GM19043 (cell line): ENCODE measurements around the gene CPAMD8.

Experiments used
- ATAC-seq: cut with Tn5 transposase; IDR thresholded peaks from one replicate; pipeline ENCODE4 v1.9.1; 2021; ENCODE audit warnings: low read depth; ENCODE audit not compliant: unreplicated experiment

The CPAMD8 gene

GRCh38 chr19:17026706-17027534 lies at the start of gene CPAMD8:
Gene CPAMD8, minus strand, starts transcription at chr19:17026810. Its CDS starts 168 bp downstream, at chr19:17026642.
- ATAC-seq = no peak

GRCh38 chr19:17075864-17076542 lies 49.4 kb upstream of the CPAMD8 start:
- no peak for ATAC-seq

GRCh38 chr19:17075035-17075863 lies 48.6 kb upstream of the CPAMD8 start, which contains the start of the genes HAUS8 and MYO9B:
Gene HAUS8, minus strand, starts transcription at chr19:17075452. Its CDS starts 30 bp downstream, at chr19:17075422.
Gene MYO9B, plus strand, starts transcription at chr19:17075777. Its CDS starts 25,941 bp downstream, at chr19:17101718.
- peak; percentile 79 for ATAC-seq

- ATAC-seq = no peak
Measured at GRCh38 chr19:17074634-17075034, 48.0 kb upstream of the CPAMD8 start.

GRCh38 chr19:17073869-17074633 lies 47.4 kb upstream of the CPAMD8 start:
- ATAC-seq = no peak

- ATAC-seq = no peak
Measured at GRCh38 chr19:17070912-17071311, 44.3 kb upstream of the CPAMD8 start.

GRCh38 chr19:17070421-17070820 lies 43.8 kb upstream of the CPAMD8 start:
- ATAC-seq = no peak

- no peak for ATAC-seq
Measured at GRCh38 chr19:17069193-17069592, 42.6 kb upstream of the CPAMD8 start.

GRCh38 chr19:17063428-17063827 lies 36.8 kb upstream of the CPAMD8 start:
- ATAC-seq = no peak

- no peak for ATAC-seq
Measured at GRCh38 chr19:17061691-17062090, 35.1 kb upstream of the CPAMD8 start.

- no peak for ATAC-seq
Measured at GRCh38 chr19:17061205-17061604, 34.6 kb upstream of the CPAMD8 start.

GRCh38 chr19:17060802-17061201 lies 34.2 kb upstream of the CPAMD8 start:
- no peak for ATAC-seq

GRCh38 chr19:17058236-17058635 lies 31.6 kb upstream of the CPAMD8 start:
- ATAC-seq = no peak

GRCh38 chr19:17055636-17056035 lies 29.0 kb upstream of the CPAMD8 start:
- no peak for ATAC-seq

- ATAC-seq = no peak
Measured at GRCh38 chr19:17054746-17055145, 28.1 kb upstream of the CPAMD8 start.

- no peak for ATAC-seq
Measured at GRCh38 chr19:17052439-17052838, 25.8 kb upstream of the CPAMD8 start.

GRCh38 chr19:17049711-17050280 lies 23.2 kb upstream of the CPAMD8 start:
- no peak for ATAC-seq

GRCh38 chr19:17048885-17049453 lies 22.4 kb upstream of the CPAMD8 start:
- no peak for ATAC-seq

GRCh38 chr19:17045907-17046502 lies 19.4 kb upstream of the CPAMD8 start:
- ATAC-seq = no peak
